Activated CD4-positive, CD25-positive, alpha-beta regulatory T cell treated with anti-CD3 and anti-CD28 coated beads, Interleukin-2, amount 50 U/mL, for 72 hours (primary cell): ENCODE data around the gene CLIC3.
A peak's percentile ranks its signal among the peaks of the same experiment; 100 is the strongest.

ENCODE experiments used
- DNase-seq: peaks from one replicate; pipeline ENCODE4 v3.0.0; 2021

CLIC3 gene

GRCh38 chr9:137030538-137031527 is 34.5 kb upstream of the CLIC3 start:
- DNase-seq = peak; percentile 69

- no peak for DNase-seq
Observed at GRCh38 chr9:137030006-137030405, 33.6 kb upstream of the CLIC3 start.

GRCh38 chr9:137029058-137029936 is 32.9 kb upstream of the CLIC3 start:
- DNase-seq = peak; percentile 86

GRCh38 chr9:137028263-137029057 is 32.1 kb upstream of the CLIC3 start:
- peak; percentile 75 for DNase-seq

GRCh38 chr9:137027369-137028262 is 31.2 kb upstream of the CLIC3 start, which contains the start of gene ABCA2:
Gene ABCA2, minus strand, starts transcription at chr9:137028237. Its CDS starts 97 bp downstream, at chr9:137028140.
- no peak for DNase-seq

GRCh38 chr9:137026828-137027227 is 30.5 kb upstream of the CLIC3 start:
- no peak for DNase-seq

- no peak for DNase-seq
Observed at GRCh38 chr9:137026384-137026783, 30.0 kb upstream of the CLIC3 start.

GRCh38 chr9:137025517-137025966 is 29.2 kb upstream of the CLIC3 start:
- DNase-seq = no peak

GRCh38 chr9:137023583-137023991 is 27.2 kb upstream of the CLIC3 start:
- DNase-seq = no peak

GRCh38 chr9:137023157-137023556 is 26.8 kb upstream of the CLIC3 start:
- DNase-seq = no peak

- DNase-seq = no peak
Observed at GRCh38 chr9:137022662-137023008, 26.3 kb upstream of the CLIC3 start.

- DNase-seq = peak; percentile 76
Observed at GRCh38 chr9:137021979-137022661, 25.8 kb upstream of the CLIC3 start.

- DNase-seq = no peak
Observed at GRCh38 chr9:137021568-137021978, 25.2 kb upstream of the CLIC3 start.

GRCh38 chr9:137020771-137021567 is 24.6 kb upstream of the CLIC3 start:
- DNase-seq = no peak

- no peak for DNase-seq
Observed at GRCh38 chr9:137019891-137020683, 23.7 kb upstream of the CLIC3 start.

- DNase-seq = no peak
Observed at GRCh38 chr9:137018761-137019559, 22.6 kb upstream of the CLIC3 start.

- no peak for DNase-seq
Observed at GRCh38 chr9:137017791-137018497, 21.6 kb upstream of the CLIC3 start.

- no peak for DNase-seq
Observed at GRCh38 chr9:137017071-137017470, 20.7 kb upstream of the CLIC3 start.
